Activated CD4-positive, CD25-positive, alpha-beta regulatory T cell treated with anti-CD3 and anti-CD28 coated beads, Interleukin-2, amount 50 U/mL, for 24 hours (primary cell): ENCODE data around the gene OR8G5.
A peak's percentile ranks its signal among the peaks of the same experiment; 100 is the strongest.
"Not testable (repeated sequence)": the region's sequence is repeated elsewhere in the genome, so short reads cannot be mapped to it uniquely, and the experiment has no call there.

Experiments used
- ATAC-seq, 2 donors: fragments of 150-1000 bp; cut with Tn5 transposase; one replicate each; pipeline ENCODE4 v1.10.0; 2021; ENCODE audit warnings: mild to moderate bottlenecking in 1 of 2, moderate library complexity in 1 of 2

The OR8G5 gene, protein sequence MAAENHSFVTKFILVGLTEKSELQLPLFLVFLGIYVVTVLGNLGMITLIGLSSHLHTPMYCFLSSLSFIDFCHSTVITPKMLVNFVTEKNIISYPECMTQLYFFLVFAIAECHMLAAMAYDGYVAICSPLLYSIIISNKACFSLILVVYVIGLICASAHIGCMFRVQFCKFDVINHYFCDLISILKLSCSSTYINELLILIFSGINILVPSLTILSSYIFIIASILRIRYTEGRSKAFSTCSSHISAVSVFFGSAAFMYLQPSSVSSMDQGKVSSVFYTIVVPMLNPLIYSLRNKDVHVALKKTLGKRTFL

DNA sequence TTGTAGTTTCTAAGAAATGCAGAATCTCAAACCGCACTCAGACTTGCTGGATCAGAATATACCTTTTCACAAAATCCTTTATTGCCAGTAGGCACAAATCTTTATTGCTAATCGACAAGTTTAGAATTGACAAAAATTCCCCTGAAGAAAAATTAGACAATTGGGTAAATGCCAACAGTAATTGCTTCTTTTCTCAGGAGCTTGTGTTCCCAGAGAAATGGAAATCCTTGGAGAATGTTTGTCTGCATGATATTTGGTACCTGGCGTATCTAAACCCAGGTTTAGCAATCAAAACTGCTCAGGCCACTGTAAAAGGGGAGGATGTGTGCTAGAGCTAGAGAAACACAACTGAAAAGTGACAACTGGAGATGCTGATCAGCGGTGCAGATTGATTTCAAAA is at the start of gene OR8G5:
OR8G5 (plus strand) TSS at position 301 of the 400 bp plus-strand sequence. CDS start 8,556 bp downstream, outside the sequence.
- no peak for ATAC-seq

DNA sequence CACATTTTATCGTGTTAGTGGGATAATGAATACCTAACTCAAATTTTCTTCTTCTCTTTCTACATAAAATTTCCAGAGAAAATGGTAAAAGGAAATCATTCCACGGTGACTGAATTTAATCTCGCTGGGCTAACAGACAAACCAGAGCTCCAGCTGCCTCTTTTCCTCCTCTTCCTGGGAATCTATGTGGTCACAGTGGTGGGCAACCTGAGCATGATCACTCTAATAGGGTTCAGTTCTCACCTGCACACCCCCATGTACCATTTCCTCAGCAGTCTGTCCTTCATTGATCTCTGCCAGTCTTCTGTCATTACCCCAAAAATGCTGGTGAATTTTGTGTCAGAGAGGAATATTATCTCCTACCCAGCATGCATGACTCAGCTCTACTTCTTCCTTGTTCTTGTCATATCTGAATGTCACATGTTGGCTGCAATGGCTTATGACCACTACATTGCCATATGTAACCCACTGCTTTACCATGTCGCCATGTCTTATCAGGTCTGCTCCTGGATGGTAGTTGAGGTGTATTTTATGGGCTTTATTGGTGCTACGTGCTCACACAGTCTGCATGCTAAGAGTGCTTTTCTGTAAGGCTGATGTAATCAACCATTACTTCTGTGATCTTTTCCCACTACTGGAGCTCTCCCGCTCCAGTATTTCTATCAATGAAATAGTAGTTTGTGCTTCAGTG is 48.9 kb upstream of the OR8G5 start:
- no peak for ATAC-seq

DNA sequence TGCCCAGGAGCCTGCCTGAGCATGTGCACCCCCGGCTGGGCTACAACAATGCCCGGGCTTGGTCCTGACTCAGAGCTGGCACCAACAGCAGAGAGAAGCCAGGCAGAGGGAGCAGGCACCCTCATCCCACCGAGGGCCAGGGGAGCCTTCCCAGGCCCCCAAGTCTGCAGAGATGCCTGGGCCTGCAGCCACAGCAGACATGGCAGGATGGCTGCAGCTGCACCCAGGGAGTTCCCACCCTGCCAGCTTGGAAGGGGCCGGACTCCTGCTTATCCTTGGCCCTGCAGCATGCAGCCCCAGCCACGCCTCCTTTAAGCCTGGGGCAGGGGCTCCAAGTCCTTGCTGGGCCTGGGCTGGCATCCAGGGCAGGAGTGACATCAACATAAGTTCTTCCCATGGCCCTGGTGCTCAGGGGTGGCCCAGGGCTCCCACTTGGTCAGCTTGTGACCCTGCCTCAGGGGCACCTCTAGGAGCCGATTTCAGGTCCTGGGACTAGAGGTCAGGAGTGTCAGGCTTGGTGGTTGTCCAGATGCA is 46.3 kb upstream of the OR8G5 start:
- ATAC-seq, result no peak

- no peak for ATAC-seq
Measured at GRCh38 chr11:124210421-124210820, 45.8 kb upstream of the OR8G5 start.

DNA sequence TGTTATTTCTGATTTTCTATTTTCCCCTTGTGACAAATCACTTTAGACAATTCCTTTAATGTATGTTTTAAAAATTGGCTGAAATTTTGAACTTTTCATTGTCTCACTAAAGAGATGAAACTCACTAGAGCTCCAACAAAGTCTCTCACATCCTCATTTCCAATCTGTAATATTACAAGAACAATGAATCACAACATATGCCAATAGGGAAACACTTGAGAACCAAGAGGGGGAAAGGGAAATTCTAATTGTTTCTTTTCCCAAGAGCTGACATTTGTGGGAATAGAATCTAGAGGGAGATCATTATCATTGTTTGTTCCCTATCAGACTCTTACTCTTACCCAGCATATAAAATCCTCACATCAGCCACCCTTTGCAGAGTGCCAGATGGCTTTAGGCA is 44.9 kb upstream of the OR8G5 start:
- ATAC-seq, result no peak

DNA sequence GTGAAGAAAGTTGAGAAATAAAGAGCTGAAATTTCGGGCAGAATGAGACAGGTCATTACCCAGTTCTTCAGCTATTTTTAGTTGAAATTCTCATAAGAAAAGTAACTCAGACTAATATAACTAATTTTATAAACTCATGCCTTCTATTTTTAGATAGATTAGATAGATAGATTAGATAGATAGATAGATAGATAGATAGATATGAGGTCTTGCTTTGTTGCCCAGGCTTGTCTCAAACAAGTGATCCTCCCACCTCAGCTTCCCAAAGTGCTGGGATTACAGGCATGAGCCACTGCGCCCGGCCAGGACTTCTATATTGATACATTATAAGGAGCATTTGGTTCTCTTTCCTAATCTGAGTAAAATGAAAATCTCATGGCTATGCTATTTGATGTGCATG is 42.1 kb upstream of the OR8G5 start:
- ATAC-seq, result no peak

- no peak for ATAC-seq
Measured at GRCh38 chr11:124219126-124219525, 37.0 kb upstream of the OR8G5 start.

DNA sequence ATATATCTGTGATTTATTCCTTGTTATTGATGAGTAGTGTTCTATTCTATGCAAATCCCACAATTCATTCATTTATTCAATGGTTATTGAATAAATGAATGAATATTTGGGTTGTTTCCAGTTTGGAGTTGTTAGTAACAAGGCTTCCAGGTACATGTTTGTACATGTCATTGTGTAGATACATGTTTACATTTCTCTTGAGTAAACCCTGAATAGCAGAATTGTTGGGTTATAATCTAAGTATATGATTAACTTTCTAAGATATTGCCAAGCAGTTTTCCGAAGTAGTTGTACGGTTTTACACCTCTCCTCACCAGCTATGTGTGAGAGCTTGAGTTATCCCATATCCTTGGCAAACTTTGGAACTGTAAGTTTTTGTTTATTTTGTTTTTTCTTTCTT is 33.8 kb upstream of the OR8G5 start:
- no peak for ATAC-seq

DNA sequence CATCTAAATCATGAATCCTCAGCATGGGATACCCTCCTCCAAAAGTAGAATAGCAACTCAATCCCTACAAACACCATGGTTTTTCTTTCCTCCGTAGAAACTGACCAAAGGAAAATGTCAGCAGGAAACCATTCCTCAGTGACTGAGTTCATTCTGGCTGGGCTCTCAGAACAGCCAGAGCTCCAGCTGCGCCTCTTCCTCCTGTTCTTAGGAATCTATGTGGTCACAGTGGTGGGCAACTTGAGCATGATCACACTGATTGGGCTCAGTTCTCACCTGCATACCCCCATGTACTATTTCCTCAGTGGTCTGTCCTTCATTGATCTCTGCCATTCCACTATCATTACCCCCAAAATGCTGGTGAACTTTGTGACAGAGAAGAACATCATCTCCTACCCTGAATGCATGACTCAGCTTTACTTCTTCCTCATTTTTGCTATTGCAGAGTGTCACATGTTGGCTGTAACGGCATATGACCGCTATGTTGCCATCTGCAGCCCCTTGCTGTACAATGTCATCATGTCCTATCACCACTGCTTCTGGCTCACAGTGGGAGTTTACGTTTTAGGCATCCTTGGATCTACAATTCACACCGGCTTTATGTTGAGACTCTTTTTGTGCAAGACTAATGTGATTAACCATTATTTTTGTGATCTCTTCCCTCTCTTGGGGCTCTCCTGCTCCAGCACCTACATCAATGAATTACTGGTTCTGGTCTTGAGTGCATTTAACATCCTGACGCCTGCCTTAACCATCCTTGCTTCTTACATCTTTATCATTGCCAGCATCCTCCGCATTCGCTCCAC is 31.4 kb upstream of the OR8G5 start:
- not testable (repeated sequence) for ATAC-seq

DNA sequence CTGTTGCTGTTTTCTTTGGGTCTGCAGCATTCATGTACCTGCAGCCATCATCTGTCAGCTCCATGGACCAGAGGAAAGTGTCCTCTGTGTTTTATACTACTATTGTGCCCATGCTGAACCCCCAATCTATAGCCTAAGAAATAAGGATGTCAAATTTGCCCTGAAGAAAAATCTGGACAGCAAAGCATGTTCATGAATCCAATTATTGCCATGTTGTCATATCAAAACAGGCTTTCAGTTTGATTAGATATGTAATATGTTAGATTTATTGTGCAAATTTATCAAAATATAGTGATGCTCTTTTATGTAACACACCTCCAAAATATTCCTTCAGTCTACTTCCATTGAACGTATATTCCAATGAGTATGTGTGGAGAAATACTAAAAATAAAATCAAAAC is 30.7 kb upstream of the OR8G5 start:
- ATAC-seq, result no peak

- ATAC-seq, result no peak
Measured at GRCh38 chr11:124233376-124233775, 22.8 kb upstream of the OR8G5 start.

GRCh38 chr11:124238512-124238911 is 17.7 kb upstream of the OR8G5 start:
- ATAC-seq, result no peak

DNA sequence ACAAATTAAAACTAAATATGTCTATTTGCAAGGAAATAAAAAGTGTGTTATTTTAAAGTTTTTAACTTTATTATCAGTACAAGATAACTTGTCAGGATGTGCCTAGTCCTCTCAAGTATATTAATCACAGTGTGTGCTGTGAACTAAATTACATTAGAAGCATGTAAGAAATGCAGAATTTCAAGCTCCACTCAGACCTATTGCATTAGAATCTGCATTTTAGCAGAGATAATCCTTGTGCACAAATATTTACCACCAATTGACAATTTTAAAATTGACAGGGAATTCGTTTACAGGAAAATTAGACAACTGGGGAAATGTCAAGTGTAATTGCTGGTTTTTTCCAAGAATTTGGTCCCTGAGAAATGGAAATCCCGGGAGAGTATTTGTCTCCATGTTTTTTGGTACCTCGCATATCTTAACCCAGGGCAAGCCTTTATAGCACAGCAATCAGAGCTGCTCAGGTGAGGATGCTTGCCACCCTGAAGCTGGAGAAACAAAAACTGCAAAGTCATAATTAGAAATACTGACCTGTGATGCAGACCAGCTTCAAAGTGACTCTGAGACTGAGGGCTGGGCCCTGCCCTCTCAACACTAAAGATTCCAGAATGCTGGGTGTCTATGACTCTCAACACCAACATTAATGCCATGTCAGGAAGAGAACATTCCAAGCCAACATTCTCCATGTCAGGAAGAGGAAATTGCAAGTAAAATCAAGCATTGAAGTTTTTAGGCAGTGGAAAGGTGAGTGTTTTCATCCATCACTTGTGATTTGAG is 15.4 kb upstream of the OR8G5 start, which contains the start of gene OR8G1:
OR8G1 (plus strand) TSS at position 475 of the 777 bp plus-strand sequence. CDS start 8,581 bp downstream, outside the sequence.
- no peak for ATAC-seq

DNA sequence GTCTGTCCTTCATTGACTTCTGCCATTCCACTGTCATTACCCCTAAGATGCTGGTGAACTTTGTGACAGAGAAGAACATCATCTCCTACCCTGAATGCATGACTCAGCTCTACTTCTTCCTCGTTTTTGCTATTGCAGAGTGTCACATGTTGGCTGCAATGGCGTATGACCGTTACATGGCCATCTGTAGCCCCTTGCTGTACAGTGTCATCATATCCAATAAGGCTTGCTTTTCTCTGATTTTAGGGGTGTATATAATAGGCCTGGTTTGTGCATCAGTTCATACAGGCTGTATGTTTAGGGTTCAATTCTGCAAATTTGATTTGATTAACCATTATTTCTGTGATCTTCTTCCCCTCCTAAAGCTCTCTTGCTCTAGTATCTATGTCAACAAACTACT is 6.3 kb upstream of the OR8G5 start:
- not testable (repeated sequence) for ATAC-seq

- not testable (repeated sequence) for ATAC-seq
Measured at GRCh38 chr11:124265041-124265440, 8.9 kb downstream of the OR8G5 start.

- not testable (repeated sequence) for ATAC-seq
Measured at GRCh38 chr11:124270886-124271285, 14.7 kb downstream of the OR8G5 start.

DNA sequence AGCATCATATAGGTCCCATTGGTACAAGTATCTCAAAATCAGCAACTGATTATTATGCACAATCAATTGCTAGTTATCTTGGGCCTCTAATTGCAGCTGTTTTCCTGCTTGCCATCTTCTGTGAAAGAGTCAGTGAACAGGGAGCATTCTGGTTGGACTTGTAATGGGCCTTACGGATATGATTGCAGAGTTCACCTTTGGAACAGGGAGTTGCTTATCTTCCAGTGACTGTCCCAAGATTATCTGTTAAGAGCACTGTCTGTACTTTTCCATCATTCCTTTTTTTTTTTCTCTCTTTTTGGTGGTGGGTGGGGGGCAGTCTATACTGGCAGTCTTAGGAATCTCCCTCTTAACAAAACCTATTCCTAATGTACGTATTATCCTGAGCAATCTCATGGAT is 17.8 kb downstream of the OR8G5 start:
- ATAC-seq, result no peak

DNA sequence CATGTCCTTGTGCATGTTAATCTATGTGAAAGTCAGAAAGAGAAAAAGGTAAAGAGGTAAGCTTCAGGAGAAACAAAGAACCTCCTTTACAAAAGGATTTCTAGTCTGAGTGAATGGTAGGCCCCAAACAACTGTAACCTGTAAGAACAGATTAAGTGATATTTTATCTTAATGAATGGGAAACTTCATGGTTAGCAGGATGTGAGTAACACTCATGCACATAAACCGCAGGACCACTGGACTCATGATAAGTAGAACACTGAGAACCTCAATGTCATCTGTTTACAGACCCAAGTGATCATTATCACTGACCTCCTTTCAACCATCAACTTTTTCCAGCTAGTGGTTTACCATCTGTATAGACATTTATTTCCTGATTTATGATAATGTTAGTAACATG is 19.9 kb downstream of the OR8G5 start:
- ATAC-seq, result peak in 1 of 2 donors; percentile 33

GRCh38 chr11:124277207-124277606 is 21.0 kb downstream of the OR8G5 start:
- ATAC-seq, result no peak

DNA sequence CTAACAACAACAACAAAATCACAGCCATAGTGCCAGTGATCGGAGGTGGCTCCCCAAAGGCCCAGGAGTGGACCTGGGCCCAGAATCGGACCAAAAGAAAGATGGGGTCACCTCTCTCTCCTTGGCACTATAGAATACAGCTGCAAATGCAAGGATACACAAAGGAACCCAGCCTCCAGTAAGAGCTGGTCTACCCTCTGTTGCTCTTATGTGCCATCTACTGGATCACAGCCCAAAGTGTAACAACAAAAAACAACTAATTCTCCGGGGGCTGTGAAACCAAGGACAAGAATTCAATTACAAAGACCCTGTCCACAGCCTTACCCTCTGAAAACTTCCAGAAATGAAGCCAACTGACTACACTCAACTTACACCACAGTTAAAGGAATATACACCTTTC is 21.6 kb downstream of the OR8G5 start:
- no peak for ATAC-seq

- ATAC-seq, result no peak
Measured at GRCh38 chr11:124278261-124278660, 22.1 kb downstream of the OR8G5 start.

- no peak for ATAC-seq
Measured at GRCh38 chr11:124285610-124286344, 29.6 kb downstream of the OR8G5 start.
